HepG2 (cell line): Measurements from ENCODE around the gene VEGFA. TPM values are rescaled to one million over a fixed set of nuclear protein-coding genes. Genes with fewer than 3 reads are reported as not detected.

Source experiments
- ATAC-seq: fragments of 200-7000 bp; cut with Tn5 transposase; 3 replicates; pipeline ENCODE4 v1.9.1; 2020; ENCODE audit warnings: mild to moderate bottlenecking, moderate library complexity
- BruUV-seq: library from RNA; stranded (reverse); fragments of 400-500 nt; replicated peaks from 2 replicates; lab custom pipeline; 2021; lab: Mats Ljungman, UMichigan
- CTCF ChIA-PET: fragments of 300-600 bp; formaldehyde crosslinking; extraction: SDS; loops from one replicate; lab custom pipeline; 2021; ENCODE audit warnings: low total read pairs, inconsistent platforms, low intra/inter-chr PET ratio; lab: Yijun Ruan, JAX
- POLR2A ChIA-PET: fragments of 350-600 bp; sonication (Branson Sonifier 250); formaldehyde crosslinking; loops from one replicate; lab custom pipeline; 2020; ENCODE audit warnings: antibody characterized with exemption, inconsistent platforms; lab: Yijun Ruan, JAX
- DNase-seq: peaks from one replicate; pipeline ENCODE4 v3.0.0-alpha.2; 2015; ENCODE audit warnings: low spot score
- FAIRE-seq: peaks from 3 replicates; lab custom pipeline; 2011; peaks lifted over from hg19 to GRCh38; lab: Jason Lieb, UNC
- H2AFZ ChIP-seq: one replicate; pipeline ENCODE4 v1.6.1; 2011; ENCODE audit warnings: low read length, inconsistent platforms
- H3K27ac ChIP-seq: fragments of 300-600 bp; 3 replicates; pipeline ENCODE4 v1.8.0; 2011; ENCODE audit warnings: mixed run types, mild to moderate bottlenecking, mixed read lengths, low read length, inconsistent platforms; ENCODE audit not compliant: insufficient read depth; ENCODE audit errors: extremely low read length
- H3K27me3 ChIP-seq, 2 experiments: fragments of 200-600 bp in 1 of 2; 2 replicates in 1 of 2; 3 replicates in 1 of 2; pipeline versions ENCODE4 v1.6.0 to v1.8.0; 2011; ENCODE audit warnings: low read length in 2 of 2, mild to moderate bottlenecking in 2 of 2, moderate library complexity in 2 of 2, inconsistent platforms in 1 of 2; ENCODE audit not compliant: insufficient read depth in 2 of 2, control insufficient read depth in 1 of 2
- H3K36me3 ChIP-seq, 2 experiments: fragments of 200-600 bp in 1 of 2; replicated peaks in 1 of 2; 2 replicates in 1 of 2; 3 replicates in 1 of 2; pipeline versions ENCODE4 v1.5.1 to v1.8.0; 2011; ENCODE audit warnings: low read length in 2 of 2, inconsistent platforms in 1 of 2; ENCODE audit not compliant: insufficient read depth in 2 of 2, control insufficient read depth in 1 of 2
- H3K4me1 ChIP-seq: 2 replicates; pipeline ENCODE4 v1.5.1; 2012; ENCODE audit warnings: low read length, inconsistent platforms; ENCODE audit not compliant: insufficient read depth
- H3K4me2 ChIP-seq: 2 replicates; pipeline ENCODE4 v1.6.0; 2011; ENCODE audit warnings: low read depth, low read length, inconsistent platforms
- H3K4me3 ChIP-seq, 3 experiments: fragments of 200-600 bp in 1 of 3; sonication (generic), shearing (Covaris generic) in 1 of 3; replicated peaks in 1 of 3; 2 replicates each; pipeline ENCODE4 v1.5.1; 2011 to 2016; ENCODE audit warnings: low read length in 3 of 3, inconsistent platforms in 2 of 3, low read depth in 2 of 3, mild to moderate bottlenecking in 2 of 3, control low read depth in 1 of 3, mixed read lengths in 1 of 3; ENCODE audit not compliant: insufficient read depth in 1 of 3
- H3K79me2 ChIP-seq: one replicate; pipeline ENCODE4 v1.6.1; 2011; ENCODE audit warnings: low read length, inconsistent platforms; ENCODE audit not compliant: insufficient read depth
- H3K9ac ChIP-seq: 2 replicates; pipeline ENCODE4 v1.6.0; 2011; ENCODE audit warnings: mild to moderate bottlenecking, low read depth, low read length, inconsistent platforms; ENCODE audit not compliant: insufficient read depth
- H3K9me3 ChIP-seq: 2 replicates; pipeline ENCODE4 v1.5.1; 2012; ENCODE audit warnings: mild to moderate bottlenecking, low read length
- H4K20me1 ChIP-seq: 2 replicates; pipeline ENCODE4 v1.6.0; 2011; ENCODE audit warnings: inconsistent platforms, mild to moderate bottlenecking, low read length, moderate library complexity; ENCODE audit not compliant: insufficient read depth
- DNMT3B ChIP-seq: conservative IDR thresholded peaks from 2 replicates; pipeline ENCODE4 v1.6.1; 2016; ENCODE audit warnings: missing biosample characterization, control low read depth
- FOXO1 ChIP-seq: sonication (generic); formaldehyde crosslinking; IDR thresholded peaks from 2 replicates; pipeline ENCODE4 v1.4.0; 2020; ENCODE audit warnings: missing genetic modification reagents
- ZFP36L1 ChIP-seq: sonication (generic); formaldehyde crosslinking; IDR thresholded peaks from 2 replicates; pipeline ENCODE4 v1.8.0; 2022; ENCODE audit warnings: mild to moderate bottlenecking, missing genetic modification reagents, moderate library complexity
- WGBS: methylation state at CpG from one replicate; pipeline ENCODE4 v1.1.6; 2017; ENCODE audit warnings: low lambda C conversion rate; 5-methylcytosine and 5-hydroxymethylcytosine counted together
- in situ Hi-C: cut with HindIII; loops from 2 replicates; pipeline ENCODE4 v1.10.0; 2017; ENCODE audit warnings: low pct_unique_long_range_greater_than_20kb; ENCODE audit not compliant: extremely low pct_ligation_motif_present
- intact Hi-C: fragments of 100-400 bp; cut with micrococcal nuclease; formaldehyde crosslinking; loops from one replicate; pipeline ENCODE4 v1.10.0; 2022; ENCODE audit not compliant: unreplicated experiment
- polyA plus RNA-seq, 8 experiments: library from polyadenylated mRNA; depleted of rRNA in 3 of 8; stranded (reverse) in 7 of 8; unstranded in 1 of 8; fragments of >200 nt; fragmentation: Illumina TruSeq in 4 of 8; extraction: Trizol in 4 of 8; gene quantifications; 2 replicates each; pipeline versions ENCODE4 v1.2.1 to v1.2.3, GENCODE V29; 2011 to 2016; ENCODE audit warnings: low read depth in 4 of 8, missing spikeins in 1 of 8, mixed read lengths in 1 of 8; ENCODE audit not compliant: insufficient read depth in 1 of 8
- total RNA-seq, 5 experiments: library from RNA; depleted of rRNA; stranded (reverse); fragments of >200 nt; fragmentation: Illumina TruSeq; extraction: Trizol; gene quantifications; 2 replicates each; pipeline ENCODE4 v1.2.3, GENCODE V29; 2016; ENCODE audit warnings: low read depth in 1 of 5
- TF ChIP-seq, protein P1 (sequence below): sonication (generic); formaldehyde crosslinking; IDR thresholded peaks from 2 replicates; pipeline ENCODE4 v1.4.0; 2020; ENCODE audit warnings: mild to moderate bottlenecking, missing genetic modification reagents
- TF ChIP-seq, protein P2 (sequence below): sonication (generic); formaldehyde crosslinking; IDR thresholded peaks from 2 replicates; pipeline ENCODE4 v1.8.0; 2022; ENCODE audit warnings: mild to moderate bottlenecking, missing genetic modification reagents, moderate library complexity
- TF ChIP-seq, protein P3 (sequence below): sonication (generic); formaldehyde crosslinking; IDR thresholded peaks from 2 replicates; pipeline ENCODE4 v1.4.0; 2020; ENCODE audit warnings: mild to moderate bottlenecking, missing genetic modification reagents

The VEGFA gene
- total and polyA plus RNA-seq, 2 of the 13 experiments (the other 11 are each of a cell fraction or from before 2014, with no cell fraction given) = 68.1 to 629 TPM

DNA sequence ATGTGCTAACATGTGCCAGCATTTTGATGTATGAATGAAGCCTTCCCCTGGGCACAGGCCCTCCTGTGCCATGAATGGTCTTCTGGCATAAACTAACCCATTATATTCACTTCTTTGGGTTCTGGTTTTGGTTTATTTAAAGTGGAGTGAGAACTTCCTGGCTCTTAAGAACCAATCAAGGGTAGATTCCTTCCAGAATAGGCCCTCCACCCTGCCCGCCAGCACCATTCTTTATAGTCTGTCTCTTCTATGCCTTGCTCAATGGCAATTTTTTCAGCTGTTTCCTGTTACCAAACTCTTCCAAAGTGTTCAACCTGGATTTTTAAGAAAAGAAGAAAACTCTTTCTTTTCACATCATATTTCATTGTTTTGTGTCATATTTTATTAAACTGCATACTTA, 44.1 kb downstream of the VEGFA start:
- ChIA-PET CTCF (no interaction called here), POLR2A (no interaction called here)
- H3K9ac ChIP-seq = no peak overlapping the region
- H3K79me2 ChIP-seq = no peaks in the 10 kb centered on the region
- intact Hi-C loops = no loop called here
- peaks cover 65% of the 10 kb centered on the region for H3K4me1 ChIP-seq
- 92% methylated on average over 1 of the region's 1 CpG for WGBS
- no peak for DNase-seq
- TF ChIP-seq, protein P1, sequence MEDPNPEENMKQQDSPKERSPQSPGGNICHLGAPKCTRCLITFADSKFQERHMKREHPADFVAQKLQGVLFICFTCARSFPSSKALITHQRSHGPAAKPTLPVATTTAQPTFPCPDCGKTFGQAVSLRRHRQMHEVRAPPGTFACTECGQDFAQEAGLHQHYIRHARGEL = no peak
- no peak for TF ChIP-seq FOXO1 (CRISPR knock-in tag)
- TF ChIP-seq, protein P2, sequence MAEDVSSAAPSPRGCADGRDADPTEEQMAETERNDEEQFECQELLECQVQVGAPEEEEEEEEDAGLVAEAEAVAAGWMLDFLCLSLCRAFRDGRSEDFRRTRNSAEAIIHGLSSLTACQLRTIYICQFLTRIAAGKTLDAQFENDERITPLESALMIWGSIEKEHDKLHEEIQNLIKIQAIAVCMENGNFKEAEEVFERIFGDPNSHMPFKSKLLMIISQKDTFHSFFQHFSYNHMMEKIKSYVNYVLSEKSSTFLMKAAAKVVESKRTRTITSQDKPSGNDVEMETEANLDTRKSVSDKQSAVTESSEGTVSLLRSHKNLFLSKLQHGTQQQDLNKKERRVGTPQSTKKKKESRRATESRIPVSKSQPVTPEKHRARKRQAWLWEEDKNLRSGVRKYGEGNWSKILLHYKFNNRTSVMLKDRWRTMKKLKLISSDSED (CRISPR knock-in tag) = no peak
- TF ChIP-seq, protein P3, sequence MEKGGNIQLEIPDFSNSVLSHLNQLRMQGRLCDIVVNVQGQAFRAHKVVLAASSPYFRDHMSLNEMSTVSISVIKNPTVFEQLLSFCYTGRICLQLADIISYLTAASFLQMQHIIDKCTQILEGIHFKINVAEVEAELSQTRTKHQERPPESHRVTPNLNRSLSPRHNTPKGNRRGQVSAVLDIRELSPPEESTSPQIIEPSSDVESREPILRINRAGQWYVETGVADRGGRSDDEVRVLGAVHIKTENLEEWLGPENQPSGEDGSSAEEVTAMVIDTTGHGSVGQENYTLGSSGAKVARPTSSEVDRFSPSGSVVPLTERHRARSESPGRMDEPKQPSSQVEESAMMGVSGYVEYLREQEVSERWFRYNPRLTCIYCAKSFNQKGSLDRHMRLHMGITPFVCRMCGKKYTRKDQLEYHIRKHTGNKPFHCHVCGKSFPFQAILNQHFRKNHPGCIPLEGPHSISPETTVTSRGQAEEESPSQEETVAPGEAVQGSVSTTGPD (CRISPR knock-in tag) = no peak
- TF ChIP-seq DNMT3B (CRISPR knock-in tag) = no peak
- no peak for TF ChIP-seq ZFP36L1 (CRISPR knock-in tag)
- H4K20me1 ChIP-seq = no peaks in the 10 kb centered on the region
- no TSS peak for BruUV-seq
- H2AFZ ChIP-seq = no peak overlapping the region
- no peaks in the 10 kb centered on the region for H3K36me3 ChIP-seq
- ATAC-seq = no peak
- no peaks in the 10 kb centered on the region for H3K9me3 ChIP-seq
- no peak overlapping the region for H3K4me2 ChIP-seq
- FAIRE-seq = no peak
- peaks cover 0 to 3% of the 10 kb centered on the region in 2 experiments; a peak in 2 of 5 replicates for H3K27me3 ChIP-seq
- H3K27ac ChIP-seq = no peak overlapping the region
- in situ Hi-C loops = no loop called here
- no peak overlapping the region for H3K4me3 ChIP-seq
